Measurements from ENCODE around the gene CSTF1. TPM values are rescaled to one million over a fixed set of nuclear protein-coding genes. Genes with fewer than 3 reads are reported as not detected.

CSTF1 gene
- total and polyA plus RNA-seq, 2 of the 4 experiments (the other 2 are of a cell fraction) = 48.8 to 105 TPM

- peak; percentile 96 for TF ChIP-seq POLR2A (IDR thresholded peaks at IDR 0.05; ENCODE audit: low read depth, low read length)
Measured at GRCh38 chr20:56392132-56392880, at the start of gene CSTF1, which contains the start of gene AURKA (continued).

- dilution Hi-C loops (cut with HindIII; ENCODE audit: low sequenced_read_pairs, unreplicated experiment) (no loop called here), in situ Hi-C loops (cut with MboI; ENCODE audit: low sequenced_read_pairs) (loop anchor here (10.0 kb wide), 1 partner anchor 1658 kb away; no protein-coding TSS in a partner anchor), intact Hi-C loops (cut with micrococcal nuclease) (loop anchor here (10.0 kb wide), 1 partner anchor 1688 kb away; no protein-coding TSS in a partner anchor)
- Histone ChIP-seq H3K27ac (ENCODE audit: insufficient read depth, low read length) (no peak overlapping the region), H4K8ac (ENCODE audit: low read depth in 2 of 2, low read length in 2 of 2) (no peak overlapping the region), H3K14ac (replicated peaks; ENCODE audit: low read depth, low read length) (no peak overlapping the region), H4K20me1 (ENCODE audit: insufficient read depth, low read length) (no peaks in the 10 kb centered on the region), H3K4ac (ENCODE audit: low read depth, low read length) (no peak overlapping the region), H2AK5ac (ENCODE audit: low read depth, low read length) (no peak overlapping the region), H2BK20ac (ENCODE audit: low read depth, low read length) (no peak overlapping the region), H2BK15ac (ENCODE audit: low read depth, low read length) (no peak overlapping the region), H3K56ac (ENCODE audit: extremely low read depth, insufficient read depth, low read length) (no peak overlapping the region; the same call in 1 of the 2 replicates), H3K79me1 (ENCODE audit: low read depth in 1 of 2, low read length in 2 of 2) (no peaks in the 10 kb centered on the region), H3K23ac (ENCODE audit: low read depth, low read length) (no peak overlapping the region), H3K9me1 (ENCODE audit: insufficient read depth, low read length) (no peaks in the 10 kb centered on the region), H2BK120ac (ENCODE audit: low read depth, low read length) (no peak overlapping the region), H3K9ac (ENCODE audit: low read depth, low read length) (no peak overlapping the region), H3K4me2 (ENCODE audit: low read depth, low read length) (no peak overlapping the region), H2BK5ac (ENCODE audit: low read depth, low read length, poor library complexity, severe bottlenecking) (no peak overlapping the region), H2AK9ac (replicated peaks; ENCODE audit: low read depth, low read length, poor library complexity) (no peak overlapping the region), H3K36me3 (ENCODE audit: control insufficient read depth, insufficient read depth, low read length) (no peaks in the 10 kb centered on the region), H3K9me3 (ENCODE audit: control insufficient read depth, insufficient read depth, low read length) (no peaks in the 10 kb centered on the region), H4K91ac (ENCODE audit: insufficient read depth, low read depth, low read length) (no peak overlapping the region), H3K18ac (ENCODE audit: low read depth, low read length) (no peak overlapping the region), H4K5ac (ENCODE audit: low read depth, low read length) (no peak overlapping the region), H3K4me3 (ENCODE audit: insufficient read depth, low read depth, low read length) (no peak overlapping the region), H2AFZ (replicated peaks; ENCODE audit: low read length, poor library complexity) (no peak overlapping the region), H3K4me1 (ENCODE audit: control insufficient read depth, insufficient read depth, low read length) (no peaks in the 10 kb centered on the region), H3K27me3 (ENCODE audit: control insufficient read depth, insufficient read depth, low read length) (peaks cover 25% of the 10 kb centered on the region)
- DNase-seq (no peak), ATAC-seq (ENCODE audit: low read depth) (no peak)
- no TSS peak for BruUV-seq (replicated peaks)
- ChIA-PET CTCF (interaction anchor here (1.5 kb wide), 1 partner anchor 99 kb away, joined by 3 read pairs; no protein-coding TSS in a partner anchor), POLR2A (ENCODE audit: unreplicated experiment) (no interaction called here)
- WGBS, 2 experiments (ENCODE audit: extremely low coverage in 2 of 2, insufficient read length in 1 of 2) = no CpG with 5 or more reads among the region's 3 CpGs
- TF ChIP-seq FOS (IDR thresholded peaks at IDR 0.05; ENCODE audit: low read depth, low read length) (no peak), RCOR1 (IDR thresholded peaks at IDR 0.05; ENCODE audit: insufficient replicate concordance, low read length) (no peak), NFE2L2 (IDR thresholded peaks at IDR 0.05; ENCODE audit: low read depth, low read length) (no peak)
- TF ChIP-seq, protein P1, sequence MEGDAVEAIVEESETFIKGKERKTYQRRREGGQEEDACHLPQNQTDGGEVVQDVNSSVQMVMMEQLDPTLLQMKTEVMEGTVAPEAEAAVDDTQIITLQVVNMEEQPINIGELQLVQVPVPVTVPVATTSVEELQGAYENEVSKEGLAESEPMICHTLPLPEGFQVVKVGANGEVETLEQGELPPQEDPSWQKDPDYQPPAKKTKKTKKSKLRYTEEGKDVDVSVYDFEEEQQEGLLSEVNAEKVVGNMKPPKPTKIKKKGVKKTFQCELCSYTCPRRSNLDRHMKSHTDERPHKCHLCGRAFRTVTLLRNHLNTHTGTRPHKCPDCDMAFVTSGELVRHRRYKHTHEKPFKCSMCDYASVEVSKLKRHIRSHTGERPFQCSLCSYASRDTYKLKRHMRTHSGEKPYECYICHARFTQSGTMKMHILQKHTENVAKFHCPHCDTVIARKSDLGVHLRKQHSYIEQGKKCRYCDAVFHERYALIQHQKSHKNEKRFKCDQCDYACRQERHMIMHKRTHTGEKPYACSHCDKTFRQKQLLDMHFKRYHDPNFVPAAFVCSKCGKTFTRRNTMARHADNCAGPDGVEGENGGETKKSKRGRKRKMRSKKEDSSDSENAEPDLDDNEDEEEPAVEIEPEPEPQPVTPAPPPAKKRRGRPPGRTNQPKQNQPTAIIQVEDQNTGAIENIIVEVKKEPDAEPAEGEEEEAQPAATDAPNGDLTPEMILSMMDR (conservative IDR thresholded peaks at IDR 0.05; ENCODE audit: low read depth, low read length) = no peak
Measured at GRCh38 chr20:56342783-56343182, 49.7 kb upstream of the CSTF1 start.
